Measurements from ENCODE around the gene PSAT1.

Gene PSAT1

GRCh38 chr9:78272307-78272706, 24.6 kb upstream of the PSAT1 start:
- no peak for TF ChIP-seq TAF1 (IDR thresholded peaks at IDR 0.05; ENCODE audit: low read depth)
- no peak for TF ChIP-seq TEAD4 (IDR thresholded peaks at IDR 0.05)
- no peak for TF ChIP-seq FOXM1 (IDR thresholded peaks at IDR 0.05; ENCODE audit: borderline replicate concordance, low read depth)
- no peak for TF ChIP-seq USF1 (IDR thresholded peaks at IDR 0.05)
- TF ChIP-seq TCF12 (IDR thresholded peaks at IDR 0.05; ENCODE audit: low read depth): no peak
- no peak for TF ChIP-seq NFIC (IDR thresholded peaks at IDR 0.05)
- no peak for TF ChIP-seq CEBPB (IDR thresholded peaks at IDR 0.05)
- no peak for TF ChIP-seq RAD21 (IDR thresholded peaks at IDR 0.05; ENCODE audit: low read depth)
- no peak for TF ChIP-seq YY1 (IDR thresholded peaks at IDR 0.05; ENCODE audit: low read depth)
- no peak for TF ChIP-seq CREB1 (IDR thresholded peaks at IDR 0.05; ENCODE audit: low read depth)
- TF ChIP-seq EP300 (IDR thresholded peaks at IDR 0.05; ENCODE audit: borderline replicate concordance): no peak
- TF ChIP-seq EGR1 (IDR thresholded peaks at IDR 0.05): no peak

- no peak for TF ChIP-seq EGR1 (IDR thresholded peaks at IDR 0.05)
- TF ChIP-seq REST (IDR thresholded peaks at IDR 0.05; ENCODE audit: low read depth): no peak
- TF ChIP-seq EP300 (IDR thresholded peaks at IDR 0.05; ENCODE audit: borderline replicate concordance): no peak
- TF ChIP-seq TAF1 (IDR thresholded peaks at IDR 0.05; ENCODE audit: low read depth): no peak
- no peak for TF ChIP-seq FOXM1 (IDR thresholded peaks at IDR 0.05; ENCODE audit: borderline replicate concordance, low read depth)
- TF ChIP-seq TCF12 (IDR thresholded peaks at IDR 0.05; ENCODE audit: low read depth): no peak
- no peak for TF ChIP-seq CREB1 (IDR thresholded peaks at IDR 0.05; ENCODE audit: low read depth)
- no peak for TF ChIP-seq USF1 (IDR thresholded peaks at IDR 0.05)
- TF ChIP-seq RAD21 (IDR thresholded peaks at IDR 0.05; ENCODE audit: low read depth): no peak
- TF ChIP-seq ZBTB7A (IDR thresholded peaks at IDR 0.05; ENCODE audit: low read depth): no peak
- no peak for TF ChIP-seq CEBPB (IDR thresholded peaks at IDR 0.05)
- no peak for TF ChIP-seq TEAD4 (IDR thresholded peaks at IDR 0.05)
Observed at GRCh38 chr9:78273761-78274160, 23.2 kb upstream of the PSAT1 start.

GRCh38 chr9:78278177-78278777, 18.6 kb upstream of the PSAT1 start:
- TF ChIP-seq FOXM1 (IDR thresholded peaks at IDR 0.05; ENCODE audit: borderline replicate concordance, low read depth) (no peak), EP300 (IDR thresholded peaks at IDR 0.05; ENCODE audit: borderline replicate concordance) (no peak), TEAD4 (IDR thresholded peaks at IDR 0.05) (no peak), ZBTB7A (IDR thresholded peaks at IDR 0.05; ENCODE audit: low read depth) (no peak), USF1 (IDR thresholded peaks at IDR 0.05) (no peak), CEBPB (IDR thresholded peaks at IDR 0.05) (no peak), TAF1 (IDR thresholded peaks at IDR 0.05; ENCODE audit: low read depth) (no peak), EGR1 (IDR thresholded peaks at IDR 0.05) (no peak), CREB1 (IDR thresholded peaks at IDR 0.05; ENCODE audit: low read depth) (no peak), TCF12 (IDR thresholded peaks at IDR 0.05; ENCODE audit: low read depth) (no peak), YY1 (IDR thresholded peaks at IDR 0.05; ENCODE audit: low read depth) (no peak), REST (IDR thresholded peaks at IDR 0.05; ENCODE audit: low read depth) (no peak), MAX (IDR thresholded peaks at IDR 0.05) (no peak), NFIC (IDR thresholded peaks at IDR 0.05) (no peak), RAD21 (IDR thresholded peaks at IDR 0.05; ENCODE audit: low read depth) (no peak)

GRCh38 chr9:78278801-78279200, 18.1 kb upstream of the PSAT1 start:
- TF ChIP-seq EGR1 (IDR thresholded peaks at IDR 0.05) (no peak), REST (IDR thresholded peaks at IDR 0.05; ENCODE audit: low read depth) (no peak), CEBPB (IDR thresholded peaks at IDR 0.05) (no peak), NFIC (IDR thresholded peaks at IDR 0.05) (no peak), EP300 (IDR thresholded peaks at IDR 0.05; ENCODE audit: borderline replicate concordance) (no peak), RAD21 (IDR thresholded peaks at IDR 0.05; ENCODE audit: low read depth) (no peak), CREB1 (IDR thresholded peaks at IDR 0.05; ENCODE audit: low read depth) (no peak), MAX (IDR thresholded peaks at IDR 0.05) (no peak), TAF1 (IDR thresholded peaks at IDR 0.05; ENCODE audit: low read depth) (no peak), USF1 (IDR thresholded peaks at IDR 0.05) (no peak), ZBTB7A (IDR thresholded peaks at IDR 0.05; ENCODE audit: low read depth) (no peak), TCF12 (IDR thresholded peaks at IDR 0.05; ENCODE audit: low read depth) (no peak), FOXM1 (IDR thresholded peaks at IDR 0.05; ENCODE audit: borderline replicate concordance, low read depth) (no peak), YY1 (IDR thresholded peaks at IDR 0.05; ENCODE audit: low read depth) (no peak), TEAD4 (IDR thresholded peaks at IDR 0.05) (no peak)

Measured in Ishikawa (cell line).